OCI-LY1 (cell line): Measurements from ENCODE around the gene ZFYVE27.
A peak's percentile ranks its signal among the peaks of the same experiment; 100 is the strongest.

Source experiments
- H2AFZ ChIP-seq: fragments of 200-600 bp; sonication (generic), shearing (Covaris generic); 2 replicates; pipeline ENCODE4 v1.6.0; 2014; ENCODE audit warnings: antibody characterized with exemption, mild to moderate bottlenecking, low read length
- H3F3A ChIP-seq: fragments of 200-600 bp; sonication (generic), shearing (Covaris generic); 2 replicates; pipeline ENCODE4 v1.6.0; 2014; ENCODE audit warnings: mild to moderate bottlenecking, antibody characterized with exemption, low read length, moderate library complexity; ENCODE audit not compliant: insufficient read depth
- H3K27ac ChIP-seq: fragments of 200-600 bp; sonication (generic); 2 replicates; pipeline ENCODE4 v1.5.1; 2014; ENCODE audit warnings: low read length, mixed run types, mild to moderate bottlenecking, low read depth; ENCODE audit not compliant: poor library complexity, severe bottlenecking
- H3K27me3 ChIP-seq: fragments of 200-600 bp; sonication (generic); 2 replicates; pipeline ENCODE4 v1.6.0; 2014; ENCODE audit warnings: antibody characterized with exemption, mild to moderate bottlenecking, low read length, moderate library complexity; ENCODE audit not compliant: insufficient read depth
- H3K36me3 ChIP-seq: fragments of 200-600 bp; sonication (generic); 2 replicates; pipeline ENCODE4 v1.6.1; 2014; ENCODE audit warnings: mild to moderate bottlenecking, antibody characterized with exemption, low read length, moderate library complexity, mixed read lengths; ENCODE audit not compliant: insufficient read depth
- H3K4me1 ChIP-seq: fragments of 200-600 bp; sonication (generic); 2 replicates; pipeline ENCODE4 v1.5.1; 2014; ENCODE audit warnings: mild to moderate bottlenecking, low read length, moderate library complexity; ENCODE audit not compliant: insufficient read depth, severe bottlenecking
- H3K4me2 ChIP-seq: fragments of 200-600 bp; sonication (generic), shearing (Covaris generic); 2 replicates; pipeline ENCODE4 v1.6.1; 2014; ENCODE audit warnings: low read length
- H3K4me3 ChIP-seq: fragments of 200-600 bp; sonication (generic); 2 replicates; pipeline ENCODE4 v1.5.1; 2014; ENCODE audit warnings: low read length, low read depth, mild to moderate bottlenecking, mixed read lengths; ENCODE audit not compliant: poor library complexity, severe bottlenecking
- H3K79me2 ChIP-seq: fragments of 200-600 bp; shearing (Covaris generic); 2 replicates; pipeline ENCODE4 v1.6.1; 2016; ENCODE audit warnings: mixed run types, low read length, mixed read lengths; ENCODE audit not compliant: insufficient read depth
- H3K9ac ChIP-seq: fragments of 200-600 bp; sonication (generic), shearing (Covaris generic); 2 replicates; pipeline ENCODE4 v1.6.1; 2014; ENCODE audit warnings: mild to moderate bottlenecking, low read length, mixed read lengths
- H3K9me2 ChIP-seq: fragments of 200-600 bp; sonication (generic), shearing (Covaris generic); 2 replicates; pipeline ENCODE4 v1.6.1; 2014; ENCODE audit warnings: low read depth, mild to moderate bottlenecking, low read length, mixed read lengths
- H3K9me3 ChIP-seq: fragments of 200-600 bp; shearing (Covaris generic); 2 replicates; pipeline ENCODE4 v1.6.1; 2014; ENCODE audit warnings: low read length, mixed read lengths
- H4K20me1 ChIP-seq: fragments of 200-600 bp; sonication (generic), shearing (Covaris generic); 2 replicates; pipeline ENCODE4 v1.6.0; 2016; ENCODE audit warnings: mild to moderate bottlenecking, low read length; ENCODE audit not compliant: insufficient read depth
- EZH2 ChIP-seq: fragments of 200-600 bp; sonication (generic), shearing (Covaris generic); IDR thresholded peaks from 2 replicates; pipeline ENCODE4 v1.8.0; 2017; ENCODE audit warnings: borderline replicate concordance, mixed run types, mild to moderate bottlenecking, antibody characterized with exemption, low read length, moderate library complexity, mixed read lengths
- TF ChIP-seq, protein P1 (sequence below): fragments of 200-600 bp; sonication (generic), shearing (Covaris generic); IDR thresholded peaks from 2 replicates; pipeline ENCODE4 v1.5.1; 2017; ENCODE audit warnings: mild to moderate bottlenecking, antibody characterized with exemption, low read length, moderate library complexity, mixed read lengths

Gene ZFYVE27

GRCh38 chr10:97736902-97737769, at the start of gene ZFYVE27:
Gene ZFYVE27, plus strand, starts transcription at chr10:97737128. Its CDS starts 1,350 bp downstream, at chr10:97738478.
- Histone ChIP-seq H3K9ac (peak within 1 kb of the TSS; percentile 97), H3K27me3 (no peaks in the 10 kb centered on the region), H3F3A (no peaks in the 10 kb centered on the region), H2AFZ (peak within 1 kb of the TSS; percentile 85; the same call in 1 of the 2 replicates), H3K4me2 (peak within 1 kb of the TSS; percentile 96), H3K27ac (peak within 1 kb of the TSS; percentile 25), H4K20me1 (no peaks in the 10 kb centered on the region), H3K9me2 (no peaks in the 10 kb centered on the region), H3K4me3 (peak within 1 kb of the TSS; percentile 98), H3K36me3 (peaks cover 13% of the 10 kb centered on the region), H3K4me1 (peaks cover 19% of the 10 kb centered on the region), H3K79me2 (peaks cover 8% of the 10 kb centered on the region; the same call in 1 of the 2 replicates), H3K9me3 (no peaks in the 10 kb centered on the region)
- no peak for TF ChIP-seq EZH2
- TF ChIP-seq, protein P1, sequence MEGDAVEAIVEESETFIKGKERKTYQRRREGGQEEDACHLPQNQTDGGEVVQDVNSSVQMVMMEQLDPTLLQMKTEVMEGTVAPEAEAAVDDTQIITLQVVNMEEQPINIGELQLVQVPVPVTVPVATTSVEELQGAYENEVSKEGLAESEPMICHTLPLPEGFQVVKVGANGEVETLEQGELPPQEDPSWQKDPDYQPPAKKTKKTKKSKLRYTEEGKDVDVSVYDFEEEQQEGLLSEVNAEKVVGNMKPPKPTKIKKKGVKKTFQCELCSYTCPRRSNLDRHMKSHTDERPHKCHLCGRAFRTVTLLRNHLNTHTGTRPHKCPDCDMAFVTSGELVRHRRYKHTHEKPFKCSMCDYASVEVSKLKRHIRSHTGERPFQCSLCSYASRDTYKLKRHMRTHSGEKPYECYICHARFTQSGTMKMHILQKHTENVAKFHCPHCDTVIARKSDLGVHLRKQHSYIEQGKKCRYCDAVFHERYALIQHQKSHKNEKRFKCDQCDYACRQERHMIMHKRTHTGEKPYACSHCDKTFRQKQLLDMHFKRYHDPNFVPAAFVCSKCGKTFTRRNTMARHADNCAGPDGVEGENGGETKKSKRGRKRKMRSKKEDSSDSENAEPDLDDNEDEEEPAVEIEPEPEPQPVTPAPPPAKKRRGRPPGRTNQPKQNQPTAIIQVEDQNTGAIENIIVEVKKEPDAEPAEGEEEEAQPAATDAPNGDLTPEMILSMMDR, result no peak

DNA sequence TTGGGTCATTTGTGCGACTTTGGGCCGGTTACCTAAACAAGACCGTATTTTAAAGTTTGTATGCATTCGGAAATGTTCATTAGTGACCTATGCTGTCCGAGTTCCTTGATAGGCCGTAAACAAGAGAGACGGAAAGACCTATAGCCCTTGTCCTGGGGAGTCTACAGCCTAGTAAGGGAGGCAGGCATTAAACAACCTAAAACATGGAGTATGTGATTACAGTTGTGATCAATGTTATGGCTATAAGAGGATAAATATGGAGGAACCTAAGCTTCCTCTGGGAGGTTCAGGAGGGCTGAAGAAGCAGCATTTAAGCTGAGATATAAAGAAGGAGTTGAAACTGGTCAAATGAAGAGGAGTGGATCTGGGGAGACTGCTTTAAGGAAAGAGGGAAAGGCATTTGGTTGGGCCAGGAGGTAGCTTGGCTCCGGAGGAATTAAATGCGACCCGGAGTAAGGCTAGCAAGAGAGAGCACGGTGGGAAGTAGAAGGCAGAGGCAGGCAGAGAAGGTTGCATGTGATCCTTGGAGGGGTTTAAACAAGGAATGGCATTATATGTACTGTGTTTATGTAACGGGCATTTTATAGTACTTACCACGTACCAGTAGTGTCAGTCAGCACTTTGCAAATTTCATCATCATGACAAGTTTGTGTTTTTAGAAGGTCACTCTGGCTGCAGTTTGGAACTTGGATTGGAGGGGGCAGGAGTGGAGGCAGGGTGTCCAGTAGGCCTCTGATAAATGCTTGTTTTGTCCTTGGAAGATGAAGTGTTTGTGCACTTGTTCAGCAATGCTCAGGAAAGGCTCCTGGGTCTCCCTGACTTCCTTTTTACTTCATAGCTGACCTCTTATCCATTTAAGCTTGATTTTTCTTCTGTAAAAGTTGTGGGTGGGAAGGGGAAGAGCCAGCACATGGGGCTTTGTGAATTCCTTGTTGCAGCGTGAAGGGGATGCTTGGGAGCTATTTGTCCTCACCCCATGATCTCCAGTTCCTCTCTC, 48.8 kb upstream of the ZFYVE27 start:
- H3F3A ChIP-seq, result no peaks in the 10 kb centered on the region
- no peaks in the 10 kb centered on the region for H3K79me2 ChIP-seq
- no peaks in the 10 kb centered on the region for H3K36me3 ChIP-seq
- H3K9ac ChIP-seq, result peak overlapping the region; percentile 24; the same call in 1 of the 2 replicates
- H3K4me1 ChIP-seq, result peaks cover 7% of the 10 kb centered on the region
- H3K9me3 ChIP-seq, result no peaks in the 10 kb centered on the region
- H3K4me2 ChIP-seq, result peak overlapping the region; percentile 59
- H3K27me3 ChIP-seq, result no peaks in the 10 kb centered on the region
- peak overlapping the region; percentile 55 for H3K4me3 ChIP-seq
- H4K20me1 ChIP-seq, result no peaks in the 10 kb centered on the region
- no peak overlapping the region for H3K27ac ChIP-seq
- H2AFZ ChIP-seq, result no peak overlapping the region
- TF ChIP-seq EZH2, result no peak
- TF ChIP-seq, protein P1, result no peak
- no peaks in the 10 kb centered on the region for H3K9me2 ChIP-seq

GRCh38 chr10:97689559-97690020, 47.3 kb upstream of the ZFYVE27 start:
- TF ChIP-seq, protein P1, result no peak
- no peak for TF ChIP-seq EZH2
- Histone ChIP-seq H3K27ac (no peak overlapping the region), H3K27me3 (no peaks in the 10 kb centered on the region), H3K4me2 (no peak overlapping the region), H3K36me3 (no peaks in the 10 kb centered on the region), H3K4me3 (no peak overlapping the region), H2AFZ (no peak overlapping the region), H3K79me2 (no peaks in the 10 kb centered on the region), H3F3A (no peaks in the 10 kb centered on the region), H3K9me2 (no peaks in the 10 kb centered on the region), H3K9ac (no peak overlapping the region), H3K9me3 (no peaks in the 10 kb centered on the region), H3K4me1 (peaks cover 7% of the 10 kb centered on the region), H4K20me1 (no peaks in the 10 kb centered on the region)
